Measurements from ENCODE around the gene NPAS1. TPM values are rescaled to one million over a fixed set of nuclear protein-coding genes. Genes with fewer than 3 reads are reported as not detected.

Gene NPAS1
- total and polyA plus RNA-seq, 2 of the 13 experiments (the other 11 are each of a cell fraction or from before 2014, with no cell fraction given): 0.35 to 2.9 TPM

DNA sequence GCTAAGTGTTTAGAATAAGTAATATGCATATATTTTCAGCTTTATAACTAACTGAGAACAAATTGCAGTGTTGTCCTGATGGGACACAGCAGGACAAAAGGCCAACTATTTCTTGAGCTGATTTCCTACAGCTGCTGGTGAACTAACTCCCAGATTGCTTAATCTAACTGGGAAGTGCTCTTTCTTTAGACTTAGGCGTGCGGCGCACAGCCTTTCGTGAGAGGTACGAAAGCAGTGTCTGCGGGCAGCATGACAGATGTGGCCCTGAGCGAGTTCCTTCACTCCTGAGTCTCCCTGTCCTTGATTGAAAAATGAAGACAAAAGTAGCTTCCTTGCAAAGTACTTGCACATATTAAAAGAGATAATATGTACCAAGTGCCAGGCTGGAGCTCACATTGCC, 47.3 kb upstream of the NPAS1 start (continued):
- no peak for TF ChIP-seq ISX (CRISPR knock-in tag; conservative IDR thresholded peaks at IDR 0.05)

DNA sequence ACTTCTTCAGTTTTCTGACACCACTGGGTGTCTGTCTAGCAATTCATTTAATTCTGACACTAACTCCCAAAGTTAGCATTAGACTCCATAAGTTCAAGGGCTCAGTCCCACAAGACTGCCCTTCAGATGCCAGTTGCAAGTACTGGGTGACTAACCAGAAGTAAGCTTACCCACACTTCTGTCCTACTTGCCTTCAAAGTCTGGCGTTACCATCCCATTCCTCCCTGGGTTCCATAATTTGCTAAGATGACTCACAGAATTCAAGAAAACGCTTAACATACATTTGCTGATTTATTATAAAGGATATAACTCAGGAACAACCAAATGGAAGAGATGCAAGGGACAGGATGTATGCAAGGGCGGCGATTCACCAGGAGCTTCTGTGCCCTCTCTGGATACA, 45.5 kb upstream of the NPAS1 start:
- CTCF ChIA-PET (ENCODE audit: low intra/inter-chr PET ratio, low total read pairs): no interaction called here
- no peak for FAIRE-seq
- no peak for TF ChIP-seq ZSCAN9 (CRISPR knock-in tag; IDR thresholded peaks at IDR 0.05; ENCODE audit: borderline replicate concordance)
- no peak for TF ChIP-seq CHD2 (IDR thresholded peaks at IDR 0.05; ENCODE audit: low read depth, low read length)
- no peak for TF ChIP-seq ATF1 (CRISPR knock-in tag; IDR thresholded peaks at IDR 0.05)
- TF ChIP-seq SP140L (CRISPR knock-in tag; IDR thresholded peaks at IDR 0.05; ENCODE audit: borderline replicate concordance): no peak
- TF ChIP-seq, protein P1, sequence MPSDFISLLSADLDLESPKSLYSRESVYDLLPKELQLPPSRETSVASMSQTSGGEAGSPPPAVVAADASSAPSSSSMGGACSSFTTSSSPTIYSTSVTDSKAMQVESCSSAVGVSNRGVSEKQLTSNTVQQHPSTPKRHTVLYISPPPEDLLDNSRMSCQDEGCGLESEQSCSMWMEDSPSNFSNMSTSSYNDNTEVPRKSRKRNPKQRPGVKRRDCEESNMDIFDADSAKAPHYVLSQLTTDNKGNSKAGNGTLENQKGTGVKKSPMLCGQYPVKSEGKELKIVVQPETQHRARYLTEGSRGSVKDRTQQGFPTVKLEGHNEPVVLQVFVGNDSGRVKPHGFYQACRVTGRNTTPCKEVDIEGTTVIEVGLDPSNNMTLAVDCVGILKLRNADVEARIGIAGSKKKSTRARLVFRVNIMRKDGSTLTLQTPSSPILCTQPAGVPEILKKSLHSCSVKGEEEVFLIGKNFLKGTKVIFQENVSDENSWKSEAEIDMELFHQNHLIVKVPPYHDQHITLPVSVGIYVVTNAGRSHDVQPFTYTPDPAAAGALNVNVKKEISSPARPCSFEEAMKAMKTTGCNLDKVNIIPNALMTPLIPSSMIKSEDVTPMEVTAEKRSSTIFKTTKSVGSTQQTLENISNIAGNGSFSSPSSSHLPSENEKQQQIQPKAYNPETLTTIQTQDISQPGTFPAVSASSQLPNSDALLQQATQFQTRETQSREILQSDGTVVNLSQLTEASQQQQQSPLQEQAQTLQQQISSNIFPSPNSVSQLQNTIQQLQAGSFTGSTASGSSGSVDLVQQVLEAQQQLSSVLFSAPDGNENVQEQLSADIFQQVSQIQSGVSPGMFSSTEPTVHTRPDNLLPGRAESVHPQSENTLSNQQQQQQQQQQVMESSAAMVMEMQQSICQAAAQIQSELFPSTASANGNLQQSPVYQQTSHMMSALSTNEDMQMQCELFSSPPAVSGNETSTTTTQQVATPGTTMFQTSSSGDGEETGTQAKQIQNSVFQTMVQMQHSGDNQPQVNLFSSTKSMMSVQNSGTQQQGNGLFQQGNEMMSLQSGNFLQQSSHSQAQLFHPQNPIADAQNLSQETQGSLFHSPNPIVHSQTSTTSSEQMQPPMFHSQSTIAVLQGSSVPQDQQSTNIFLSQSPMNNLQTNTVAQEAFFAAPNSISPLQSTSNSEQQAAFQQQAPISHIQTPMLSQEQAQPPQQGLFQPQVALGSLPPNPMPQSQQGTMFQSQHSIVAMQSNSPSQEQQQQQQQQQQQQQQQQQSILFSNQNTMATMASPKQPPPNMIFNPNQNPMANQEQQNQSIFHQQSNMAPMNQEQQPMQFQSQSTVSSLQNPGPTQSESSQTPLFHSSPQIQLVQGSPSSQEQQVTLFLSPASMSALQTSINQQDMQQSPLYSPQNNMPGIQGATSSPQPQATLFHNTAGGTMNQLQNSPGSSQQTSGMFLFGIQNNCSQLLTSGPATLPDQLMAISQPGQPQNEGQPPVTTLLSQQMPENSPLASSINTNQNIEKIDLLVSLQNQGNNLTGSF (CRISPR knock-in tag; IDR thresholded peaks at IDR 0.05): no peak
- no peak for TF ChIP-seq ZNF446 (CRISPR knock-in tag; IDR thresholded peaks at IDR 0.05)
- no peak for TF ChIP-seq CHCHD3 (CRISPR knock-in tag; IDR thresholded peaks at IDR 0.05)
- TF ChIP-seq ARID2 (CRISPR knock-in tag; IDR thresholded peaks at IDR 0.05; ENCODE audit: borderline replicate concordance): no peak
- TF ChIP-seq SALL1 (CRISPR knock-in tag; IDR thresholded peaks at IDR 0.05): no peak
- TF ChIP-seq, protein P2, sequence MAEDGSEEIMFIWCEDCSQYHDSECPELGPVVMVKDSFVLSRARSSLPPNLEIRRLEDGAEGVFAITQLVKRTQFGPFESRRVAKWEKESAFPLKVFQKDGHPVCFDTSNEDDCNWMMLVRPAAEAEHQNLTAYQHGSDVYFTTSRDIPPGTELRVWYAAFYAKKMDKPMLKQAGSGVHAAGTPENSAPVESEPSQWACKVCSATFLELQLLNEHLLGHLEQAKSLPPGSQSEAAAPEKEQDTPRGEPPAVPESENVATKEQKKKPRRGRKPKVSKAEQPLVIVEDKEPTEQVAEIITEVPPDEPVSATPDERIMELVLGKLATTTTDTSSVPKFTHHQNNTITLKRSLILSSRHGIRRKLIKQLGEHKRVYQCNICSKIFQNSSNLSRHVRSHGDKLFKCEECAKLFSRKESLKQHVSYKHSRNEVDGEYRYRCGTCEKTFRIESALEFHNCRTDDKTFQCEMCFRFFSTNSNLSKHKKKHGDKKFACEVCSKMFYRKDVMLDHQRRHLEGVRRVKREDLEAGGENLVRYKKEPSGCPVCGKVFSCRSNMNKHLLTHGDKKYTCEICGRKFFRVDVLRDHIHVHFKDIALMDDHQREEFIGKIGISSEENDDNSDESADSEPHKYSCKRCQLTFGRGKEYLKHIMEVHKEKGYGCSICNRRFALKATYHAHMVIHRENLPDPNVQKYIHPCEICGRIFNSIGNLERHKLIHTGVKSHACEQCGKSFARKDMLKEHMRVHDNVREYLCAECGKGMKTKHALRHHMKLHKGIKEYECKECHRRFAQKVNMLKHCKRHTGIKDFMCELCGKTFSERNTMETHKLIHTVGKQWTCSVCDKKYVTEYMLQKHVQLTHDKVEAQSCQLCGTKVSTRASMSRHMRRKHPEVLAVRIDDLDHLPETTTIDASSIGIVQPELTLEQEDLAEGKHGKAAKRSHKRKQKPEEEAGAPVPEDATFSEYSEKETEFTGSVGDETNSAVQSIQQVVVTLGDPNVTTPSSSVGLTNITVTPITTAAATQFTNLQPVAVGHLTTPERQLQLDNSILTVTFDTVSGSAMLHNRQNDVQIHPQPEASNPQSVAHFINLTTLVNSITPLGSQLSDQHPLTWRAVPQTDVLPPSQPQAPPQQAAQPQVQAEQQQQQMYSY (CRISPR knock-in tag; IDR thresholded peaks at IDR 0.05): no peak
- TF ChIP-seq, protein P3, sequence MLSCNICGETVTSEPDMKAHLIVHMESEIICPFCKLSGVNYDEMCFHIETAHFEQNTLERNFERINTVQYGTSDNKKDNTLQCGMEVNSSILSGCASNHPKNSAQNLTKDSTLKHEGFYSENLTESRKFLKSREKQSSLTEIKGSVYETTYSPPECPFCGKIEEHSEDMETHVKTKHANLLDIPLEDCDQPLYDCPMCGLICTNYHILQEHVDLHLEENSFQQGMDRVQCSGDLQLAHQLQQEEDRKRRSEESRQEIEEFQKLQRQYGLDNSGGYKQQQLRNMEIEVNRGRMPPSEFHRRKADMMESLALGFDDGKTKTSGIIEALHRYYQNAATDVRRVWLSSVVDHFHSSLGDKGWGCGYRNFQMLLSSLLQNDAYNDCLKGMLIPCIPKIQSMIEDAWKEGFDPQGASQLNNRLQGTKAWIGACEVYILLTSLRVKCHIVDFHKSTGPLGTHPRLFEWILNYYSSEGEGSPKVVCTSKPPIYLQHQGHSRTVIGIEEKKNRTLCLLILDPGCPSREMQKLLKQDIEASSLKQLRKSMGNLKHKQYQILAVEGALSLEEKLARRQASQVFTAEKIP (CRISPR knock-in tag; IDR thresholded peaks at IDR 0.05; ENCODE audit: borderline replicate concordance): no peak
- TF ChIP-seq, protein P4, sequence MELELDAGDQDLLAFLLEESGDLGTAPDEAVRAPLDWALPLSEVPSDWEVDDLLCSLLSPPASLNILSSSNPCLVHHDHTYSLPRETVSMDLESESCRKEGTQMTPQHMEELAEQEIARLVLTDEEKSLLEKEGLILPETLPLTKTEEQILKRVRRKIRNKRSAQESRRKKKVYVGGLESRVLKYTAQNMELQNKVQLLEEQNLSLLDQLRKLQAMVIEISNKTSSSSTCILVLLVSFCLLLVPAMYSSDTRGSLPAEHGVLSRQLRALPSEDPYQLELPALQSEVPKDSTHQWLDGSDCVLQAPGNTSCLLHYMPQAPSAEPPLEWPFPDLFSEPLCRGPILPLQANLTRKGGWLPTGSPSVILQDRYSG (CRISPR knock-in tag; IDR thresholded peaks at IDR 0.05): no peak

More for the DNA sequence above, 45.5 kb upstream of the NPAS1 start:
- Histone ChIP-seq H2AFZ (ENCODE audit: low read length) (no peak overlapping the region), H3K79me2 (ENCODE audit: insufficient read depth, low read length) (peaks cover 17% of the 10 kb centered on the region), H3K9ac (ENCODE audit: insufficient read depth, low read depth, low read length) (no peak overlapping the region), H3K4me3 (replicated peaks in 1 of 3; ENCODE audit: insufficient read depth in 1 of 3, low read depth in 2 of 3, low read length in 3 of 3) (no peak overlapping the region), H4K20me1 (ENCODE audit: insufficient read depth, low read length) (no peaks in the 10 kb centered on the region), H3K27ac (ENCODE audit: extremely low read length, insufficient read depth, low read length) (no peak overlapping the region), H3K9me3 (ENCODE audit: low read length) (no peaks in the 10 kb centered on the region), H3K27me3 (ENCODE audit: control insufficient read depth in 1 of 2, insufficient read depth in 2 of 2, low read length in 2 of 2) (no peaks in the 10 kb centered on the region), H3K4me2 (ENCODE audit: low read depth, low read length) (no peak overlapping the region), H3K4me1 (ENCODE audit: insufficient read depth, low read length) (peaks cover 45% of the 10 kb centered on the region), H3K36me3 (replicated peaks in 1 of 2; ENCODE audit: control insufficient read depth in 1 of 2, insufficient read depth in 2 of 2, low read length in 2 of 2) (peaks cover 15 to 45% of the 10 kb centered on the region in 2 experiments)
- ATAC-seq: no peak
- no peak for DNase-seq (ENCODE audit: low spot score)
- intact Hi-C loops (cut with micrococcal nuclease; ENCODE audit: unreplicated experiment) (no loop called here), in situ Hi-C loops (cut with HindIII; ENCODE audit: extremely low pct_ligation_motif_present, low pct_unique_long_range_greater_than_20kb) (no loop called here)
- 94% methylated on average over 4 of the region's 4 CpGs for WGBS (ENCODE audit: low lambda C conversion rate)
- no TSS peak for BruUV-seq (replicated peaks)
- POLR2A ChIA-PET: no interaction called here
